Kidney (tissue), 14 donors: ENCODE results near the gene NCKIPSD. TPM values are rescaled to one million over a fixed set of nuclear protein-coding genes. Genes with fewer than 3 reads are reported as not detected.

Experiments used
- DNase-seq, 5 donors: peaks; one replicate each; pipeline ENCODE4 v3.0.0-alpha.2; 2013 to 2020
- FAIRE-seq: peaks from 2 replicates; lab custom pipeline; 2012; peaks lifted over from hg19 to GRCh38; lab: Jason Lieb, UNC
- H3K27ac ChIP-seq, 2 donors: one replicate each; pipeline ENCODE4 v1.7.0; 2013; ENCODE audit warnings: low read depth in 2 of 2, low read length in 2 of 2, inconsistent platforms in 1 of 2
- H3K27me3 ChIP-seq: one replicate; pipeline ENCODE4 v1.7.1; 2013; ENCODE audit warnings: low read length, inconsistent platforms; ENCODE audit not compliant: control insufficient read depth, insufficient read depth
- H3K36me3 ChIP-seq, 3 donors: one replicate each; pipeline versions ENCODE4 v1.7.0 to v1.7.1; 2013; ENCODE audit warnings: low read length in 3 of 3, control low read depth in 1 of 3, inconsistent platforms in 1 of 3; ENCODE audit not compliant: insufficient read depth in 3 of 3, control insufficient read depth in 2 of 3
- H3K4me1 ChIP-seq, 3 donors: one replicate each; pipeline versions ENCODE4 v1.7.0 to v1.7.1; 2013; ENCODE audit warnings: low read length in 3 of 3, inconsistent platforms in 1 of 3, low read depth in 1 of 3; ENCODE audit not compliant: control insufficient read depth in 2 of 3, insufficient read depth in 2 of 3
- H3K4me3 ChIP-seq, 3 donors: one replicate each; pipeline versions ENCODE4 v1.7.0 to v1.8.1; 2013; ENCODE audit warnings: low read length in 3 of 3, control low read depth in 1 of 3, inconsistent platforms in 1 of 3
- H3K9ac ChIP-seq, 3 donors: one replicate each; pipeline versions ENCODE4 v1.7.0 to v1.7.1; 2013; ENCODE audit warnings: low read length in 3 of 3, control low read depth in 1 of 3, inconsistent platforms in 1 of 3
- H3K9me3 ChIP-seq, 3 donors: one replicate each; pipeline versions ENCODE4 v1.7.0 to v1.7.1; 2013; ENCODE audit warnings: low read length in 3 of 3, control low read depth in 1 of 3, inconsistent platforms in 1 of 3; ENCODE audit not compliant: control insufficient read depth in 2 of 3, insufficient read depth in 1 of 3
- CTCF ChIP-seq: IDR thresholded peaks from 3 replicates; pipeline ENCODE4 v1.5.1; 2012; ENCODE audit warnings: mild to moderate bottlenecking, moderate library complexity, borderline replicate concordance; ENCODE audit not compliant: insufficient read depth; ENCODE audit errors: extremely low read depth
- intact Hi-C: fragments of 100-400 bp; cut with DNase I; formaldehyde crosslinking; loops from one replicate; pipeline ENCODE4 v1.11.1; 2022
- polyA plus RNA-seq: library from polyadenylated mRNA; stranded (reverse); fragments of 350-450 nt; fragmentation: Illumina TruSeq; extraction: RNeasy Lipid Tissue Mini Kit (QIAGEN cat#74804); gene quantifications from one replicate; pipeline ENCODE4 v1.2.3, GENCODE V29; 2014; ENCODE audit warnings: low read depth, low replicate concordance; ENCODE audit not compliant: insufficient read depth
- total RNA-seq: library from RNA; stranded (reverse); fragmentation: NEBNext Ultra II Directional; extraction: Animal tissue kit (Norgen Biotek cat#: 25700); gene quantifications from one replicate; pipeline ENCODE4 v1.2.1, GENCODE V29; 2021
- donor health status: control.
- donor health status: control.
- donor health status: control.
- donor health status: control.
- donor health status: control.
- donor health status: DM: yes; HTN: yes; CAD: no.
- donor health status: Normal renal cell carcinoma (clear cell type).

The NCKIPSD gene
- total and polyA plus RNA-seq, 2 donors from 2014 or later: 24.0 to 31.2 TPM

GRCh38 chr3:48678056-48678455 lies 7.7 kb downstream of the NCKIPSD start:
- Histone ChIP-seq H3K4me3 (no peak overlapping the region), H3K9ac (no peak overlapping the region), H3K27ac (no peak overlapping the region), H3K9me3 (no peaks in the 10 kb centered on the region), H3K27me3 (no peaks in the 10 kb centered on the region), H3K4me1 (peaks cover 0 to 1% (median 0%) of the 10 kb centered on the region in 3 donors), H3K36me3 (peaks cover 0 to 33% (median 22%) of the 10 kb centered on the region in 3 donors)
- DNase-seq (no peak), FAIRE-seq (no peak)
- intact Hi-C loops: no loop called here
- no peak for TF ChIP-seq CTCF

- no peak for DNase-seq
- Histone ChIP-seq H3K27ac (no peak overlapping the region), H3K36me3 (peaks cover 0 to 12% (median 6%) of the 10 kb centered on the region in 3 donors), H3K4me1 (no peaks in the 10 kb centered on the region), H3K4me3 (no peak overlapping the region), H3K27me3 (no peaks in the 10 kb centered on the region), H3K9me3 (no peaks in the 10 kb centered on the region), H3K9ac (no peak overlapping the region)
- TF ChIP-seq CTCF: no peak
- intact Hi-C loops: no loop called here
- no peak for FAIRE-seq
Observed at GRCh38 chr3:48674505-48674904, 11.2 kb downstream of the NCKIPSD start.

- FAIRE-seq (no peak), DNase-seq (no peak)
- H3K27me3 ChIP-seq: no peaks in the 10 kb centered on the region
- no peaks in the 10 kb centered on the region for H3K9me3 ChIP-seq
- no peak overlapping the region for H3K9ac ChIP-seq
- no peaks in the 10 kb centered on the region for H3K4me1 ChIP-seq
- TF ChIP-seq CTCF: no peak
- intact Hi-C loops: no loop called here
- no peak overlapping the region for H3K4me3 ChIP-seq
- peaks cover 0 to 4% (median 3%) of the 10 kb centered on the region in 3 donors for H3K36me3 ChIP-seq
- H3K27ac ChIP-seq: no peak overlapping the region
Observed at GRCh38 chr3:48672522-48672921, 13.2 kb downstream of the NCKIPSD start.

- Histone ChIP-seq H3K9me3 (no peaks in the 10 kb centered on the region), H3K27me3 (no peaks in the 10 kb centered on the region), H3K4me3 (no peak overlapping the region), H3K27ac (no peak overlapping the region), H3K36me3 (no peaks in the 10 kb centered on the region), H3K9ac (no peak overlapping the region), H3K4me1 (peaks cover 0 to 9% (median 0%) of the 10 kb centered on the region in 3 donors)
- DNase-seq (no peak), FAIRE-seq (no peak)
- no peak for TF ChIP-seq CTCF
- intact Hi-C loops: no loop called here
Observed at GRCh38 chr3:48664929-48665328, 20.8 kb downstream of the NCKIPSD start.
